ENCODE measurements around the gene PRR5L. TPM values are rescaled to one million over a fixed set of nuclear protein-coding genes. Genes with fewer than 3 reads are reported as not detected.

Gene PRR5L
- total RNA-seq, 4 donors from 2014 or later: 4.7 to 11.5 (median 6.0) TPM

DNA sequence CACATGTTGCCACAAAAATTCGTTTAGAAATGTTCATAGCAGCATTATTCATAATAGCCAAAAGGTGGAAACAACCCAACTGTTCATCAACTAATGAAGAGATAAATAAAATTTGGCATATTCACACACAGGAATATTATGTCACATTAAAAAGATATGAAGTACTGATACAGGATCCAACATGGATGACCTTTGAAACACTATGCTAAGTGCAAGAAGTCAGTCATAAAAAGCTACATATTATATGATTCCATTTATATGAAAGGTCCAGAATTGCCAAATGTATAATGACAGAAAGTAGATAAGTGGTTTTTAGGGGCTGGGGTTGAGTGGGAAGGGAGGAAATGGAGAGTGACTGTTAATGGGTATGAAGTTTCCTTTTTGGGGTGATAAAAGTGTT lies 9.0 kb downstream of the PRR5L start:
- intact Hi-C loops (cut with DNase I): loop anchor here (10.0 kb wide), 1 partner anchor 170 kb away; no protein-coding TSS in a partner anchor
- Histone ChIP-seq H3K27ac (no peak overlapping the region), H3K4me3 (replicated peaks in 1 of 3) (no peak overlapping the region), H3K4me1 (no peaks in the 10 kb centered on the region), H3K9me3 (no peaks in the 10 kb centered on the region), H3K27me3 (no peaks in the 10 kb centered on the region), H3K36me3 (no peaks in the 10 kb centered on the region)
- 23 to 31% methylated on average over 1 of the region's 1 CpG for WGBS, 2 donors
- DNase-seq: no peak
- TF ChIP-seq, protein P1, sequence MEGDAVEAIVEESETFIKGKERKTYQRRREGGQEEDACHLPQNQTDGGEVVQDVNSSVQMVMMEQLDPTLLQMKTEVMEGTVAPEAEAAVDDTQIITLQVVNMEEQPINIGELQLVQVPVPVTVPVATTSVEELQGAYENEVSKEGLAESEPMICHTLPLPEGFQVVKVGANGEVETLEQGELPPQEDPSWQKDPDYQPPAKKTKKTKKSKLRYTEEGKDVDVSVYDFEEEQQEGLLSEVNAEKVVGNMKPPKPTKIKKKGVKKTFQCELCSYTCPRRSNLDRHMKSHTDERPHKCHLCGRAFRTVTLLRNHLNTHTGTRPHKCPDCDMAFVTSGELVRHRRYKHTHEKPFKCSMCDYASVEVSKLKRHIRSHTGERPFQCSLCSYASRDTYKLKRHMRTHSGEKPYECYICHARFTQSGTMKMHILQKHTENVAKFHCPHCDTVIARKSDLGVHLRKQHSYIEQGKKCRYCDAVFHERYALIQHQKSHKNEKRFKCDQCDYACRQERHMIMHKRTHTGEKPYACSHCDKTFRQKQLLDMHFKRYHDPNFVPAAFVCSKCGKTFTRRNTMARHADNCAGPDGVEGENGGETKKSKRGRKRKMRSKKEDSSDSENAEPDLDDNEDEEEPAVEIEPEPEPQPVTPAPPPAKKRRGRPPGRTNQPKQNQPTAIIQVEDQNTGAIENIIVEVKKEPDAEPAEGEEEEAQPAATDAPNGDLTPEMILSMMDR (IDR thresholded peaks at IDR 0.05): no peak
- TF ChIP-seq POLR2A (IDR thresholded peaks at IDR 0.05): no peak

- Histone ChIP-seq H3K27ac (no peak overlapping the region), H3K9me3 (no peaks in the 10 kb centered on the region), H3K4me1 (no peaks in the 10 kb centered on the region), H3K4me3 (replicated peaks in 1 of 3) (no peak overlapping the region), H3K27me3 (no peaks in the 10 kb centered on the region), H3K36me3 (no peaks in the 10 kb centered on the region)
- whole genome bisulfite sequencing, 2 donors: 42 to 43% methylated on average over 3 of the region's 3 CpGs
- intact Hi-C loops (cut with DNase I): loop anchor here (10.0 kb wide), 1 partner anchor 168 kb away; no protein-coding TSS in a partner anchor
- DNase-seq: no peak
- TF ChIP-seq, protein P1 (IDR thresholded peaks at IDR 0.05): peak in 2 of 6 experiments; percentile 17 to 24
- TF ChIP-seq POLR2A (IDR thresholded peaks at IDR 0.05): no peak
Measured at GRCh38 chr11:36306888-36307287, 10.8 kb downstream of the PRR5L start.

GRCh38 chr11:36308577-36308976 lies 12.5 kb downstream of the PRR5L start:
- Histone ChIP-seq H3K36me3 (no peaks in the 10 kb centered on the region), H3K27me3 (no peaks in the 10 kb centered on the region), H3K4me1 (no peaks in the 10 kb centered on the region), H3K9me3 (no peaks in the 10 kb centered on the region), H3K4me3 (replicated peaks in 1 of 3) (no peak overlapping the region), H3K27ac (no peak overlapping the region)
- TF ChIP-seq, protein P1 (IDR thresholded peaks at IDR 0.05): no peak
- no peak for TF ChIP-seq POLR2A (IDR thresholded peaks at IDR 0.05)
- intact Hi-C loops (cut with DNase I): loop anchor here (10.0 kb wide), 1 partner anchor 166 kb away; no protein-coding TSS in a partner anchor
- 43 to 58% methylated on average over 1 of the region's 1 CpG for WGBS, 2 donors
- no peak for DNase-seq

- Histone ChIP-seq H3K27ac (no peak overlapping the region), H3K27me3 (no peaks in the 10 kb centered on the region), H3K4me3 (replicated peaks in 1 of 3) (no peak overlapping the region), H3K9me3 (no peaks in the 10 kb centered on the region), H3K4me1 (no peaks in the 10 kb centered on the region), H3K36me3 (no peaks in the 10 kb centered on the region)
- DNase-seq: no peak
- WGBS, 2 donors: 86 to 92% methylated on average over 4 of the region's 4 CpGs
- no peak for TF ChIP-seq POLR2A (IDR thresholded peaks at IDR 0.05)
- TF ChIP-seq, protein P1 (IDR thresholded peaks at IDR 0.05): no peak
- intact Hi-C loops (cut with DNase I): loop anchor here (10.0 kb wide), 1 partner anchor 165 kb away; no protein-coding TSS in a partner anchor
Measured at GRCh38 chr11:36309779-36310178, 13.7 kb downstream of the PRR5L start.

DNA sequence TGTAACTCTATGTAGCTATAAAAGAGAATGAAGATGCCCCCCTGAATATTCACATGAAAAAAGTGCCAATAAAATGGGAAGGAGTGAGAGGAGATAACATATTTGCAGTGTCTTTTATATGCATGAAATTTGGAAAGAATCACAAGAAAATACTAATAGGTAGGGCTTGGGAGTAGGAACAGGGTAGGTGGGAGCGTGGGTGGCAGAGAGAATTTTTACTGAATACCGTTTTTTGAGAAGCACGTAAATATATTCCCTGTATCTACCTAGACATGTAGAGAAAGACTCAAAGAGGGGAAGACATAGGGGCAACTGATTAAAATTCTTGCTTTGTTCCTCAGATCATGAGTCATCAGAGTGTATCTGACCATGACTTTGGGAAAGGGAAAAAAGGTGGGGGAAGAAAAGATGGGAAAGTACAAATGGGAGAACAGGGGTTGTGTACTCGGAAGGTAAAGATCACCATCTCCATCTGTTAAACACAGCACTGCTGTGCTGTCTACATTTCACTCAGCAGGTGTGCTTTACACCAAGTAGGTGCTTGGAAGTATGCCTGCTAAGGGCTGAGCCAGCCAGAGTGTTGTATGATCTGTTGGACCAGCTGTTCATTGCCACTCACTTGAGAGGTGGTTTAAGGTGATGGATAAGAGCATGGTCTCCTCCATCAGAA lies 16.0 kb downstream of the PRR5L start:
- whole genome bisulfite sequencing, 2 donors: 86% methylated on average over 4 of the region's 4 CpGs
- intact Hi-C loops (cut with DNase I): no loop called here
- H3K27ac ChIP-seq: no peak overlapping the region
- no peak for DNase-seq
- H3K27me3 ChIP-seq: no peaks in the 10 kb centered on the region
- H3K4me3 ChIP-seq (replicated peaks in 1 of 3): no peak overlapping the region
- no peaks in the 10 kb centered on the region for H3K36me3 ChIP-seq
- H3K9me3 ChIP-seq: no peaks in the 10 kb centered on the region
- H3K4me1 ChIP-seq: no peaks in the 10 kb centered on the region
- TF ChIP-seq POLR2A (IDR thresholded peaks at IDR 0.05): no peak
- TF ChIP-seq, protein P1 (IDR thresholded peaks at IDR 0.05): no peak

Data from thyroid gland (tissue), 4 donors.